Right atrium auricular region (tissue), 2 donors: Measurements from ENCODE around the gene PRKAA2. TPM values are rescaled to one million over a fixed set of nuclear protein-coding genes. Genes with fewer than 3 reads are reported as not detected.

Experiments used
- DNase-seq: peaks from one replicate; pipeline ENCODE4 v3.0.0-alpha.2; 2019; ENCODE audit warnings: low spot score
- H3K27ac ChIP-seq, 2 donors: fragments of 200-600 bp; sonication (generic); 1 replicate in 1 of 2; 2 replicates in 1 of 2; pipeline ENCODE4 v1.5.1; 2016 to 2019
- H3K27me3 ChIP-seq, 2 donors: fragments of 200-600 bp; sonication (generic); one replicate each; pipeline versions ENCODE4 v1.5.1 to v1.6.0; 2017 to 2019
- H3K36me3 ChIP-seq: fragments of 200-600 bp; sonication (generic); one replicate; pipeline ENCODE4 v1.5.1; 2016
- H3K4me1 ChIP-seq, 2 donors: fragments of 200-600 bp; sonication (generic); one replicate each; pipeline versions ENCODE4 v1.5.1 to v1.6.0; 2017 to 2019
- H3K4me3 ChIP-seq, 2 donors: fragments of 200-600 bp; sonication (generic); 1 replicate in 1 of 2; 2 replicates in 1 of 2; pipeline ENCODE4 v1.5.1; 2017 to 2019; ENCODE audit warnings: mild to moderate bottlenecking in 1 of 2, moderate library complexity in 1 of 2
- H3K9me3 ChIP-seq, 2 donors: fragments of 200-600 bp; sonication (generic); one replicate each; pipeline ENCODE4 v1.5.1; 2019
- total RNA-seq, 2 donors: library from RNA; depleted of rRNA; stranded (reverse); fragments of >200 nt; gene quantifications; one replicate each; pipeline ENCODE4 v1.1.0, GENCODE V29; 2016
- TF ChIP-seq, protein P1 (sequence below), 2 donors: fragments of 200-600 bp; sonication (generic); IDR thresholded peaks; one replicate each; pipeline ENCODE4 v1.5.1; 2019; ENCODE audit warnings: antibody characterized with exemption in 2 of 2

PRKAA2 gene
- total RNA-seq, 2 donors from 2014 or later, result 98.7 to 99.4 TPM

GRCh38 chr1:56728964-56729363 lies 83.8 kb downstream of the PRKAA2 start:
- no peak for DNase-seq
- TF ChIP-seq, protein P1, sequence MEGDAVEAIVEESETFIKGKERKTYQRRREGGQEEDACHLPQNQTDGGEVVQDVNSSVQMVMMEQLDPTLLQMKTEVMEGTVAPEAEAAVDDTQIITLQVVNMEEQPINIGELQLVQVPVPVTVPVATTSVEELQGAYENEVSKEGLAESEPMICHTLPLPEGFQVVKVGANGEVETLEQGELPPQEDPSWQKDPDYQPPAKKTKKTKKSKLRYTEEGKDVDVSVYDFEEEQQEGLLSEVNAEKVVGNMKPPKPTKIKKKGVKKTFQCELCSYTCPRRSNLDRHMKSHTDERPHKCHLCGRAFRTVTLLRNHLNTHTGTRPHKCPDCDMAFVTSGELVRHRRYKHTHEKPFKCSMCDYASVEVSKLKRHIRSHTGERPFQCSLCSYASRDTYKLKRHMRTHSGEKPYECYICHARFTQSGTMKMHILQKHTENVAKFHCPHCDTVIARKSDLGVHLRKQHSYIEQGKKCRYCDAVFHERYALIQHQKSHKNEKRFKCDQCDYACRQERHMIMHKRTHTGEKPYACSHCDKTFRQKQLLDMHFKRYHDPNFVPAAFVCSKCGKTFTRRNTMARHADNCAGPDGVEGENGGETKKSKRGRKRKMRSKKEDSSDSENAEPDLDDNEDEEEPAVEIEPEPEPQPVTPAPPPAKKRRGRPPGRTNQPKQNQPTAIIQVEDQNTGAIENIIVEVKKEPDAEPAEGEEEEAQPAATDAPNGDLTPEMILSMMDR (IDR thresholded peaks at IDR 0.05), result no peak
- Histone ChIP-seq H3K4me3 (no peak overlapping the region), H3K36me3 (no peaks in the 10 kb centered on the region), H3K4me1 (no peaks in the 10 kb centered on the region), H3K27ac (no peak overlapping the region), H3K27me3 (no peaks in the 10 kb centered on the region), H3K9me3 (no peaks in the 10 kb centered on the region)

- H3K27ac ChIP-seq, result no peak overlapping the region
- H3K4me3 ChIP-seq, result no peak overlapping the region
- TF ChIP-seq, protein P1 (IDR thresholded peaks at IDR 0.05), result no peak
- H3K36me3 ChIP-seq, result no peaks in the 10 kb centered on the region
- H3K27me3 ChIP-seq, result no peaks in the 10 kb centered on the region
- no peak for DNase-seq
- no peaks in the 10 kb centered on the region for H3K9me3 ChIP-seq
- no peaks in the 10 kb centered on the region for H3K4me1 ChIP-seq
Measured at GRCh38 chr1:56745231-56745630, 100.1 kb downstream of the PRKAA2 start.

DNA sequence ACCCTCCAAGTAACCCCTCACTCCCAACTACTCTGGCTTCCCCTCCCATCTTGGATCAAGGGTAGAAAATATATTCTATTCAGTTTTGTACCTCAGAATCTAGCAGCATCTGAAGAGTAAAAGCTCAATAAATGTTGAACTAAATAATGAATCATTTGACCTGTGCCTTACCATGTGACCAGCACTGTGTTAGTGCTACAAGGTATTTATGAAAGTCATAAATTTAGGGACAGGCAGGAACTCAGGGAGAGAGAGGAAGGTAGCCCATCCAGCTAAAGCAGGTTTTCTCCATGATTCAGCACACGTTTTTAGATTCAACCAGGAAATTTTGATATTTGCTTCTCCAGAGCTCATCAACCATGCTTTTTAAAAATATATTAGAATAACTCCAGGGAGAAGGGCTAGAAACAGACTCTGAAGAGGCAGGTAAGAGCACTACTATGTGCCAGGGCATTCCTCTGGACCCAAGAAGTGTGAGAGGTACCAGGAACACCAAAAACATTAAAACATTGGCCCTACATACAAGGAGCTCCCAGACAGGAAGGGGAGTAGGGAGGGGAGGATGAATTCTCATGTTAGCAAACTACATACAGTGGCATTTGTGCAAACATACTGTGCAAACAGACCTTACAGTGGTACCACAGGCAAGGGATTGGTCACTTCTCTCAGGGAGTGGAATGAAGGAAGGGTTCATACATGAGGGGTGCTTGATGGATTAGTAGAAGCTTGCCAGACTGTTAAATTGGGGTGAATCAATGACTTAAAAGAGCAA lies 109.8 kb downstream of the PRKAA2 start:
- H3K4me3 ChIP-seq, result no peak overlapping the region
- no peaks in the 10 kb centered on the region for H3K36me3 ChIP-seq
- no peaks in the 10 kb centered on the region for H3K9me3 ChIP-seq
- no peaks in the 10 kb centered on the region for H3K4me1 ChIP-seq
- no peak for DNase-seq
- TF ChIP-seq, protein P1 (IDR thresholded peaks at IDR 0.05), result no peak
- no peaks in the 10 kb centered on the region for H3K27me3 ChIP-seq
- no peak overlapping the region for H3K27ac ChIP-seq

DNA sequence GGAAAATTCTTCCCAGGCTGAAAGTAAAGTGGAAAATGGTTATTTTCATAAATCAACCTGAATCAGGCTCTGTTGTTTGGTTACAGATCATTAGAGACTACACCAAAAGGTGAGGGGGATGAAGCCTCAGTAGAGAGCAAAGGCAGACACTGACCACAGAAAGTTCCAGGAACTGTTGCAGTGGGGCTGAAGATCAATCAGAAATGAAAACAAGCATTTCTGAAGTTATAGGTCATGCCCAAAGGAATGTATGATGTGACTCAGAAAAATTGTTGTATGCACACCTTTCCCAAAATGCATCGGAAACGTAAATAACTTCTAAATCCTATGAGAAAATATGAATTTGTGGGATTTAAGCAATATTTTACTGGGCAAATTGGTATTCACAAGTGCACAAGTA lies 110.8 kb downstream of the PRKAA2 start:
- DNase-seq, result no peak

DNA sequence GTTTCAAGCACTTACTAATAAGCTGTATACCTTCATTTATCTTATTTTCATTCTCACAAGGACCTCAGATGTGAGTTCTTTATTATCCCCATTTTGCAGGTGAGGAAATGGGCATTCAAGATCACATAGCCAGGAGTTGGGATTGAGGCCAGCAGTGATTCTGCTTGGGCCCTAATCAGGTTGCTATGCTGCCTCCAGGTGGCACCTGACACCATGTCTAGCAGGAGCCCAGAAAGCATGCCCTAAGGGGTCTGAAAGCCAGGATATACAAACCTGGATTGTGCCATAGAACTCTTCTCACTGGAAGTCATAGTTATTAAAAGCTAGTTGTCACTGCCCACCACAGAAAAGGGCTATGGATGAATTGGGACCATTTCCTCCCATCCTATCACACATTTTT lies 113.0 kb downstream of the PRKAA2 start:
- Histone ChIP-seq H3K27me3 (no peaks in the 10 kb centered on the region), H3K4me3 (no peak overlapping the region), H3K9me3 (no peaks in the 10 kb centered on the region), H3K27ac (no peak overlapping the region), H3K36me3 (no peaks in the 10 kb centered on the region), H3K4me1 (no peaks in the 10 kb centered on the region)
- no peak for DNase-seq
- TF ChIP-seq, protein P1 (IDR thresholded peaks at IDR 0.05), result peak in 1 of 2 donors; percentile 50

More for the DNA sequence above, 110.8 kb downstream of the PRKAA2 start:
- H3K4me1 ChIP-seq, result no peaks in the 10 kb centered on the region
- no peaks in the 10 kb centered on the region for H3K27me3 ChIP-seq
- TF ChIP-seq, protein P1 (IDR thresholded peaks at IDR 0.05), result no peak
- no peak overlapping the region for H3K4me3 ChIP-seq
- no peaks in the 10 kb centered on the region for H3K9me3 ChIP-seq
- no peaks in the 10 kb centered on the region for H3K36me3 ChIP-seq
- no peak overlapping the region for H3K27ac ChIP-seq

DNA sequence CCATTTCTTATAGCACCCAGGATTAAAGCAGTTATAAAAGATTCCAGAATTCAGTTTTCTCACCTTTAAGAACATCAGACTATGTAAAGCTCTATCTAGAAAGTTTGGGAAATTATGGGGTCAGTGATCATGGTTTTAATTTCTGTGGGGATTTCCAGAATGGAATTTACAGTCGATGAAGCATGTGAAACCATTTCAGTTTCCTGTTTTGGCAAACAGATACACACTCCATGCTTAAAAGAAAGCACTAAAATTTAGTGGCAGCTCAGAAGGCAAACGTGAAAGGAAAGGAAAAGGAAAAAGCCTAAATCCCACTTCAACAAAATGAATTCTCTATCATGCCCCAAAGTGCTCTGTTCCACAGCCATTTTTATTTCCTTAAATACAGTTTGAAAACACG lies 113.7 kb downstream of the PRKAA2 start:
- TF ChIP-seq, protein P1 (IDR thresholded peaks at IDR 0.05), result no peak
- no peak for DNase-seq
- H3K27me3 ChIP-seq, result no peaks in the 10 kb centered on the region
- no peaks in the 10 kb centered on the region for H3K36me3 ChIP-seq
- no peaks in the 10 kb centered on the region for H3K4me1 ChIP-seq
- no peak overlapping the region for H3K4me3 ChIP-seq
- no peaks in the 10 kb centered on the region for H3K9me3 ChIP-seq
- no peak overlapping the region for H3K27ac ChIP-seq
